HG02973 (cell line): Measurements from ENCODE around the gene PELI3.
"Not testable (repeated sequence)": the region's sequence is repeated elsewhere in the genome, so short reads cannot be mapped to it uniquely, and the experiment has no call there.

Source experiments
- ATAC-seq: cut with Tn5 transposase; IDR thresholded peaks from one replicate; pipeline ENCODE4 v1.9.1; 2021; ENCODE audit warnings: moderate library complexity; ENCODE audit not compliant: unreplicated experiment

Gene PELI3, protein sequence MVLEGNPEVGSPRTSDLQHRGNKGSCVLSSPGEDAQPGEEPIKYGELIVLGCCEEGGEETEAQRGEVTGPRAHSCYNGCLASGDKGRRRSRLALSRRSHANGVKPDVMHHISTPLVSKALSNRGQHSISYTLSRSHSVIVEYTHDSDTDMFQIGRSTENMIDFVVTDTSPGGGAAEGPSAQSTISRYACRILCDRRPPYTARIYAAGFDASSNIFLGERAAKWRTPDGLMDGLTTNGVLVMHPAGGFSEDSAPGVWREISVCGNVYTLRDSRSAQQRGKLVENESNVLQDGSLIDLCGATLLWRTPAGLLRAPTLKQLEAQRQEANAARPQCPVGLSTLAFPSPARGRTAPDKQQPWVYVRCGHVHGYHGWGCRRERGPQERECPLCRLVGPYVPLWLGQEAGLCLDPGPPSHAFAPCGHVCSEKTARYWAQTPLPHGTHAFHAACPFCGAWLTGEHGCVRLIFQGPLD

DNA sequence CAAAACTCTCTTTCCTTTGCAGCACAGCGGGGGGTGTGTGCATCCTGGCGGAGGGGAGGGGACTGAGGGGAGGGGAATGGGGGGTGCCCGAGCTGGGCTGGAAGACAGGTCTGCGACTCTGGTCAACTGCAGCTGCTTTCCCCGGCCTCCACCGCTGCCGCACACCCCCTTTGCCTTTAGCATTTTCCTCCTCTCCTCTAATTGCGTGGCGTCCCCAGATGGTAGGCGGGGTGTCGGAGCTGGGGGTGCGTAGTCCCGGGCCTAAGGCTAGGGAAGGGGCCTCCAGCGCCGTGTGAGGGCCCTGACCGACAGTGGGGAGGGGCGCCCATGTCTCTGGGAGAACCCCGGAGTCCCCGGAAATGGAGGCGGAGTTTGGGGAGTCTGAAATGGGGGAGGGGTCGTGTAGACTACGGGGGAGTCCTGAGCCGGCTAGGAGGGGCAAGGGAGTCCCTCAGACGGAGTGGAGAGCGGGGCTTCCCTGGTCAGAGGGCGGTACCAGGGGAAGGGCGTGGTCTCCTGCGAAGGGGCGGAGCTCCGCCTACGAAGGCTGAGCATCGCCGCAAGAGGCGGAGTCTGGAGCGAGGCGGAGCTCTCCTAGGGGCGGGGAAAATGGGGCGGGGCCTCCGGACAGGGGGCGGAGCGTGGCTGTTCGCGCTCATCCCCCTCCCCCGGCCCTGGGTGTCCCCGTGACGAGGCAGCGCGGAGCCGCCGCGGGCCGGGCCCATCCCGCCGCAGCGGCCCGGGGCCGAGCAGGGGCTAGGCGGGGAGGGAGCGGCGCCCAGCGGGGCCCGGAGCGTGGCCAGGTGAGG, at the start of gene PELI3:
TSS of gene PELI3 (plus strand) at position 681 of the 809 bp plus-strand sequence. CDS start 1,224 bp downstream, outside the sequence.
- peak; percentile 64 for ATAC-seq

DNA sequence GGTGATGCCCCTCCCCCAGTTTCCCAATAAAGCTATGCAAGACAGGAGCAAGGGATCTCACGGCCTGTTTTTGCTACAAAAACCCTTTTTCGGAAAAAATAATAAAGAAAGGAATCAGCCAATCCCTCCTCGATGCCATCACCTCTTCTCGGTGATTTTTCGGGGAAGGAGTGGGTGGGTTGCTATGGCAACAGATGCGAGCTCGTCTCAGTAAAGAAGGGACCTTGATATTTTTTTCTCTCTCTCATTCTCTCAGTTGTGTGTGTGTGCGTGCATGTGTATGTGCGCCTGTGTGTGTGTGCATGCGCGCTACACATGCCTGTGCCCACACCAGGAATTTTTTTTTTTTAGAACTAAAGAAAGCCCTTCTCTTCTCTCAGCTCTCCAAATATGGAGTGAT, 49.7 kb upstream of the PELI3 start:
- no peak for ATAC-seq

GRCh38 chr11:66418168-66418985, 48.3 kb upstream of the PELI3 start:
- no peak for ATAC-seq

DNA sequence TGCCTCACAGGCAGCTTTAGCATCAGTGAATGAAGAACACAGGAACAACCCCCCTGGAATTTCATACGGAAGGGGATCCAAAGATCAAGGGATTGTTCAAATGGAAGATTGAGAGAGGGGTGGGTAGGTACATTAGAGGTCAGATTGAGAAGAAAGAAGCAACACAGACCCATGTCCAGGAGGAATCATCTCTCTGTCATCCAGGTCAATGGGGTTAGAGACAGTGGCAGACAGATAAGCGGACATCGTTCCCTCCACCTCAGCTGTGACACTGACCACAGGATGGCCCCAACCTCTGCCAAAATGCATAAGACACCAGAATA, 47.8 kb upstream of the PELI3 start:
- ATAC-seq: no peak

- no peak for ATAC-seq
These were observed 46.9 kb upstream of the PELI3 start for GRCh38 chr11:66419825-66420224.

GRCh38 chr11:66420671-66421476, 45.8 kb upstream of the PELI3 start, which contains the start of gene NPAS4:
NPAS4 (plus strand) TSS chr11:66421035; CDS start chr11:66421180, 145 bp downstream.
- no peak for ATAC-seq

DNA sequence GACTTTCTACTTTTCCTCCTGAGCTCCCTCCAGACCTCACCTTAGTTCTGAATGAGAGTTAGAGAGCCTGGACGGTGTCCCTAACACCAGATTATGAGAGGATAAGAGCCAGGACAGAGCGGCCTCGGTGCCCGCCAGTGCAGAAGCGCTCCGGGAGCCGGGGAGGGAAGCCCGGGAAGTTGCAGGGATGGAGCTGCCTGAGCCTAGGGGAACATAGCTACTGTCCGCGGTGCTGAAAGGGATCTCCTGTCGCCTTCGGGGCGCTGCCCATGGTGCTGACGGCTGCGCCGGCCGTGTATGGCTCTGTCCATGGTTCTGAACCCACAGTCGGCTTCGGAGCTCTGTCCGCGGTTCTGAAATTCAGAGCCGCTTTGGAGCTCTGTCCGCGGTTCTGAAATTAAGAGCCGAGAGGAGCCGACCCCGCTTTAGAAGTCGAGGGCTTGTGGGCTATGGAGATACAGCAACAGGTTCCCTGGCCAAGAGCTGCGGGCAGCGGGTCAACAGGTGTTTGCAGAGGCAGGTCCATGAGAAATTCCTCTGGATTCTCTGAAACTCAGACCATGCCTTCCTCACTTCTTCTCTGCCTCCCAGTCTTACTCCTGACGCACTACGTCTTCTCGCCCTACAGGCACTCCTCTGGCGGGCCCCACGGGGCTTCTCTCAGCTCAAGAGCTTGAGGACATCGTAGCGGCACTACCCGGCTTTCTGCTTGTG, 45.1 kb upstream of the PELI3 start:
- ATAC-seq: no peak

DNA sequence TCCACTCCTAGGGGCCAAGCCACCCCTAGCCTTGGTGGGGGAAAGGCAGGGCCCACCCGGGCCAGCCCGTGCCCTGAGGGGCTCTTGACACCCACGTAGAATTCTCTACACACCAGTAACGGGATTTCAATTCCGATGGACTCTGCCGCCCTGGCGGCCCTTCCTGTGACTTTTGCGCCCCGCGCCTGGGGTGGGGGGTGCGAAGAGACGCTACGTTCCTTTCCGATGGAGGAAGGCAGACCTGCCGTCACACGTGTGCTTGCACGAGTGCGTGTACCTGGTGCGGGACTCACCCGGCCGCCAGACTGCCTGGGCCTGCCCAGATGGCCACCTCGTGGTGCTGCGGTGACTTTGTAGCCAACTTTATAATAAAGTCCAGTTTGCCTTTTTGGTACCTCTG, 40.4 kb upstream of the PELI3 start:
- no peak for ATAC-seq

DNA sequence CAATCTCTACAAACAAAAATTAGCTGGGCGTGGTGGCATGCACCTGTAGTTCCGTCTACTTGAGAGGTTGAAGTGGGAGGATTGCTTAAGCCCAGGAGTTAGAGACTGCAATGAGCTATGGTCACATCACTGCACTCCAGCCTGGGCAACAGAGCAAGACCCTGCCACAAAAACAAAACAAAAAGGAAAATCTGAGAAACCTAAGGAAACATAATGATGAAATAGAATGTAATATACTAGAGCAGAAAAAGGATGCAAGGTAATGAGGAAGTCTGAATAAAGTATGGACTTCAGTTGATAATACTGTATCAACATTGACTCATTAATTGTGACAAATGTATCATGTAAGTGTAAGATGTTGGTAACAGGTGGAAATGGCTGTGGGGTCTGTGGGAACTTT, 37.8 kb upstream of the PELI3 start:
- ATAC-seq: no peak

GRCh38 chr11:66429983-66430602, 36.6 kb upstream of the PELI3 start:
- ATAC-seq: no peak

DNA sequence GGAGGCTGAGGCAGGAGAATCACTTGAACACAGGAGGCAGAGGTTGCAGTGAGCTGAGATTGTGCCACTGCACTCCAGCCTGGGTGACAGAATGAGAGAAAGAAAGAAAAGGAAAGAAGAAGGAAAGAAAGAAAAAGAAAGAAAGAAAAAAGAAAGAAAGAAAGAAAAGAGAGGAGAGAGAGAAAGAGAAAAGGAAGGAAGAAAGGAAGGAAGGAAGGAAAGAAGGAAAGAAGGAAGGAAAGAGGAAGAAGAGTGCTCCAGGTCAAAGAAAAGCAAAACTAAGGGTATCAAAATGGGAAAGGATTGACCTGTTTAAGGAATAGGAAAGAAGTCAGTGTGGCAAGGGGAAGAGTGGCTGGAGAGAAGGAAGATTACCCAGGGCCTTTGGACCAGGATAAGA, 35.4 kb upstream of the PELI3 start:
- not testable (repeated sequence) for ATAC-seq

- not testable (repeated sequence) for ATAC-seq
These were observed 34.8 kb upstream of the PELI3 start for GRCh38 chr11:66431871-66432329.

DNA sequence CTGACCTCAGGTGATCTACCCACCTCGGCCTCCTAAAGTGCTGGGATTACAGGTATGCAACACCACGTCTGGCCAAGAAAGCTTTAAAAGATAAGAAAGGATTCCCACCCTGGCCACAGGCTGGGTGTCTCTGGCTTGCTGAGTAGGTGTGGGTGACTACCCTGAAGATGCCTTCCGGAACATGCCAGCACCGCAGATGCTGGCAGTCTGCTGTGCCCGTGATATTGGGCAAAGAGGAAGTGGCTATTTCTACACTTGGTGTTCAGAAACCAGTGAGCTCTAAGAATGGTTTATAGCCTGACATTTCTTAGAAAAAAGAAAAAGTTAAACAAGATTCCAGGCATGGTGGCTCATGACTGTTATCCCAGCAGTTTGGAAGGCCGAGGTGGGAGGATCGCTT, 34.1 kb upstream of the PELI3 start:
- ATAC-seq: no peak

- ATAC-seq: no peak
These were observed 28.7 kb upstream of the PELI3 start for GRCh38 chr11:66437979-66438503.

DNA sequence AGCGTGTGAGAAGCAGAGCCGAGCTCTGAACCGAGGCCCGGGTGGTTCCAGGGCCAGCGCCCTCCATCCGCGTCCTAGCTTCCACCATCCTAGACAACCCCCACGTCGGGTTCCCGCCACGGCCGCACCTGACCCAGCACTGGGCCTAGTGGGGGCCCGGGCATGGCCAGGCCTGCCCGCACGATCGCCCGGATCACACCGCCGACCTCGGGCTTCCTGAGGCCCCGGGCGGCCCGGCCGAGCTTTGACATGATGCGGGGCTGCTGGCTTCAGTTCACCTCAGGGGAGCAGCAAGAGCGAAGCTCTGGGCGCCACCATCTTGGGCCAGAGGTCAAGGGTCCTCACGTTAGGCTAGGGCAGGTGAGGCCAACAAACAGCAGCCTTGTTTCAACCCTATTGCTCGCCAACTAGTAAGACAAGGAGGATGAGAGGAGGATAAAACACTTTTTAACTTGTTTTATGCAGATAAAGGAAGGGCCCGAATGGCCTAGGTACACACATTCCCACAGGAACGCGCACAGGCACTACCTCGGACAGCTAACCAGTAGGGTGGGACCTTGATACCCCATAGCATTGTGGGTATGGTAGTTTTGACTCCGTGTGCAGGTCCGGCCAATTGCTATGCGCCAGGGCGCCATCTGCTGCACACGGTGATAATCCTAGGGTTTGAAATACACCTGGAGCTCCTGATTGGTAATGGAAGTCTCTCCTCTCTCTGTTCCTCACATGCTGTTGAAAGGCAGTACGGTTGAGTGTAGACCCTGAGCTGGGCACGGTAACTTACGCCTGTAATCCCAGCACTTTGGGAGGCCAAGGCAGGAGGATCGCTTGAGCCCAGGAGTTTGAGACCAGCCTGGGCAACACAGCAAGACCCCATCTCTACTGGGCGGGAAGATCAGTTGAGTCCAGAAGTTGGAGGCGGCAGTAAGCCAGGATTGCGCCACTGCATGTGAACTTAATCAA, 27.9 kb upstream of the PELI3 start, which contains the start of gene MRPL11:
TSS of gene MRPL11 (minus strand) at position 345 of the 963 bp plus-strand sequence. CDS start at position 251, 94 bp downstream.
- ATAC-seq: peak; percentile 87

DNA sequence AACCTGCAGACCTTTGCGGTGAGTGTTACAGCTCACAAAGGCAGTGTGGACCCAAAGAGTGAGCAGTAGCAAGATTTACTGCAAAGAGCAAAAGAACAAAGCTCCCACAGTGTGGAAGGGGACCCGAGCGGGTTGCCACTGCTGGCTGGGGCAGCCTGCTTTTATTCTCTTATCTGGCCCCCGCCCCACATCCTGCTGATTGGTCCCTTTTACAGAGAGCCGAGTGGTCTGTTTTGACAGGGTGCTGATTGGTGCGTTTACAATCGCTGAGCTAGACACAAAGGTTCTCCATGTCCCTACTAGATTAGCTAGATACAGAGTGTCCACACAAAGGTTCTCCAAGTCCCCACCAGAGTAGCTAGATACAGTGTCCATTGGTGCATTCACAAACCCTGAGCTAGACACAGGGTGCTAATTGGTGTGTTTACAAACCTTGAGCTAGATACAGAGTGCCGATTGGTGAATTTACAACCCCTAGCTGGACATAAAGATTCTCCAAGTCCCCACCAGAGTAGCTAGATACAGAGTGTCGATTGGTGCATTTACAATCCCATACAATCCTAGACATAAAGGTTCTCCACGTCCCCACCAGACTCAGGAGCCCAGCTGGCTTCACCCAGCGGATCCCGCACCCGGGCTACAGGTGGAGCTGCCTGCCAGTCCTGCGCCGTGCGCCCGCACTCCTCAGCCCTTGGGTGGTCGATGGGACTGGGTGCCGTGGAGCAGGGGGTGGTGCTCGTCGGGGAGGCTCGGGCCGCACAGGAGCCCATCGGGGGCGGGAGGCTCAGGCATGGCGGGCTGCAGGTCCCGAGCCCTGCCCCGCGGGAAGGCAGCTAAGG, 26.4 kb upstream of the PELI3 start:
- ATAC-seq: not testable (repeated sequence)

DNA sequence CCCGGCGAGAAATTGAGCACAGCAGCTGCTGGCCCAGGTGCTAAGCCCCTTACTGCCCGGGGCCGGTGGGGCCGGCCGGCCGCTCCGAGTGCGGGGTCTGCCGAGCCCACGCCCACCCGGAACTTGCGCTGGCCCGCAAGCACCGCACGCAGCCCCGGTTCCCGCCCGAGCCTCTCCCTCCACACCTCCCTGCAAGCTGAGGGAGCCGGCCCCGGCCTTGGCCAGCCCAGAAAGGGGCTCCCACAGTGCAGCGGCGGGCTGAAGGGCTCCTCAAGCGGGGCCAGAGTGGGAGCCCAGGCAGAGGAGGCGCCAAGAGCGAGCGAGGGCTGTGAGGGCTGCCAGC, 25.8 kb upstream of the PELI3 start:
- ATAC-seq: not testable (repeated sequence)
